Liver (tissue), 3 donors: ENCODE measurements around the gene SH3BP2.

Source experiments
- CTCF ChIP-seq: fragments of 150-350 bp; IDR thresholded peaks from 2 replicates; pipeline ENCODE4 v1.5.1; 2017; ENCODE audit warnings: improper control_type of control experiment, low read depth, low read length; ENCODE audit not compliant: missing input control
- JUND ChIP-seq, 2 donors: IDR thresholded peaks; 2 replicates each; pipeline ENCODE4 v1.6.1; 2016; ENCODE audit warnings: antibody characterized with exemption in 2 of 2
- MAX ChIP-seq: IDR thresholded peaks from 2 replicates; pipeline ENCODE4 v1.6.1; 2016; ENCODE audit warnings: antibody characterized with exemption
- REST ChIP-seq: IDR thresholded peaks from 2 replicates; pipeline ENCODE4 v1.6.1; 2016; ENCODE audit warnings: antibody characterized with exemption, mild to moderate bottlenecking
- YY1 ChIP-seq: IDR thresholded peaks from 2 replicates; pipeline ENCODE4 v1.6.1; 2016; ENCODE audit warnings: antibody characterized with exemption, mild to moderate bottlenecking
- TF ChIP-seq, protein P1 (sequence below): IDR thresholded peaks from 2 replicates; pipeline ENCODE4 v1.6.1; 2016; ENCODE audit warnings: antibody characterized with exemption
- donor health status: healthy.
- donor health status: healthy.

- TF ChIP-seq CTCF (no peak), MAX (no peak), YY1 (peak; percentile 8), JUND (IDR thresholded peaks at IDR 0.05) (no peak), REST (peak; percentile 60)
- TF ChIP-seq, protein P1, sequence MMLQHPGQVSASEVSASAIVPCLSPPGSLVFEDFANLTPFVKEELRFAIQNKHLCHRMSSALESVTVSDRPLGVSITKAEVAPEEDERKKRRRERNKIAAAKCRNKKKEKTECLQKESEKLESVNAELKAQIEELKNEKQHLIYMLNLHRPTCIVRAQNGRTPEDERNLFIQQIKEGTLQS = no peak
Measured at GRCh38 chr4:2867758-2868491, 75.0 kb downstream of the SH3BP2 start.
